Activated T-cell treated with anti-CD3 and anti-CD28 coated beads for 48 hours (primary cell): ENCODE data around the gene SGCG.
"Not testable (repeated sequence)": the region's sequence is repeated elsewhere in the genome, so short reads cannot be mapped to it uniquely, and the experiment has no call there.

Source experiments
- DNase-seq: peaks from one replicate; pipeline ENCODE4 v3.0.0-alpha.2; 2020; ENCODE audit warnings: low read depth

SGCG gene

GRCh38 chr13:23212671-23213070 is 31.9 kb downstream of the SGCG start:
- no peak for DNase-seq

- DNase-seq: no peak
These were observed 50.5 kb downstream of the SGCG start for GRCh38 chr13:23231241-23231640.

GRCh38 chr13:23235994-23236393 is 55.2 kb downstream of the SGCG start:
- DNase-seq: no peak

- no peak for DNase-seq
These were observed 62.3 kb downstream of the SGCG start for GRCh38 chr13:23243066-23243465.

GRCh38 chr13:23248410-23248809 is 67.6 kb downstream of the SGCG start:
- not testable (repeated sequence) for DNase-seq

- no peak for DNase-seq
These were observed 73.7 kb downstream of the SGCG start for GRCh38 chr13:23254506-23254905.

GRCh38 chr13:23267571-23267970 is 86.8 kb downstream of the SGCG start:
- no peak for DNase-seq

- DNase-seq: peak; percentile 3
These were observed 87.7 kb downstream of the SGCG start for GRCh38 chr13:23268441-23268840.

- DNase-seq: no peak
These were observed 90.6 kb downstream of the SGCG start for GRCh38 chr13:23271331-23271730.

GRCh38 chr13:23273498-23273897 is 92.7 kb downstream of the SGCG start:
- no peak for DNase-seq

- DNase-seq: no peak
These were observed 98.5 kb downstream of the SGCG start for GRCh38 chr13:23279321-23279720.

GRCh38 chr13:23288564-23288963 is 107.8 kb downstream of the SGCG start:
- no peak for DNase-seq

GRCh38 chr13:23288995-23289394 is 108.2 kb downstream of the SGCG start:
- no peak for DNase-seq

GRCh38 chr13:23289917-23290357 is 109.2 kb downstream of the SGCG start:
- DNase-seq: no peak

GRCh38 chr13:23292586-23292985 is 111.8 kb downstream of the SGCG start:
- no peak for DNase-seq

GRCh38 chr13:23314837-23315236 is 134.1 kb downstream of the SGCG start:
- DNase-seq: not testable (repeated sequence)

- DNase-seq: no peak
These were observed 139.1 kb downstream of the SGCG start for GRCh38 chr13:23319883-23320224.

- DNase-seq: no peak
These were observed 140.3 kb downstream of the SGCG start for GRCh38 chr13:23320926-23321534.

GRCh38 chr13:23321535-23322241 is 140.9 kb downstream of the SGCG start:
- DNase-seq: no peak

- DNase-seq: no peak
These were observed 141.9 kb downstream of the SGCG start for GRCh38 chr13:23322353-23323336.

- no peak for DNase-seq
These were observed 143.3 kb downstream of the SGCG start for GRCh38 chr13:23323946-23324709.

- no peak for DNase-seq
These were observed 144.4 kb downstream of the SGCG start for GRCh38 chr13:23325191-23325590.
